ENCODE results near the gene TIMMDC1. TPM values are rescaled to one million over a fixed set of nuclear protein-coding genes. Genes with fewer than 3 reads are reported as not detected.
A peak's percentile ranks its signal among the peaks of the same experiment; 100 is the strongest.

TIMMDC1 gene
- total and polyA plus RNA-seq, 10 of the 15 experiments (the other 5 are each of a cell fraction or from before 2014, with no cell fraction given) = 55.9 to 146 (median 72.1) TPM

- ChIA-PET POLR2A (interaction anchor here (0.6 to 4.7 kb wide), 32 partner anchors 9 to 695 kb away, joined by 3 to 57 read pairs (median 4); partner anchors contain the start of genes ARHGAP31, B4GALT4, CD80 and COX17), RAD21 (ENCODE audit: unreplicated experiment) (interaction anchor here (0.6 to 5.9 kb wide), 17 partner anchors 10 to 223 kb away, joined by 3 to 51 read pairs (median 4); partner anchors contain the start of genes ARHGAP31, B4GALT4, CD80 and PLA1A), SMC1A (ENCODE audit: uncharacterized antibody, unreplicated experiment) (interaction anchor here (0.7 to 6.5 kb wide), 27 partner anchors 8 to 238 kb away, joined by 3 to 39 read pairs (median 4); partner anchors contain the start of genes ARHGAP31, B4GALT4, CD80 and TIMMDC1), CTCF (interaction anchor here (0.6 to 3.8 kb wide), 13 partner anchors 9 to 396 kb away, joined by 3 to 18 read pairs (median 3); partner anchors contain the start of gene CD80)
- WGBS (ENCODE audit: insufficient coverage, insufficient replicate concordance, low lambda C conversion rate, missing lambda C conversion rate) = under 1% methylated on average over 51 of the region's 51 CpGs
- intact Hi-C loops (cut with micrococcal nuclease; ENCODE audit: unreplicated experiment) = loop anchor here (1.0 to 10.0 kb wide), 3 partner anchors 140 to 214 kb away; partner anchors contain the start of genes ARHGAP31 and COX17
- in situ Hi-C loops (cut with MboI) = no loop called here
- FAIRE-seq = peak; percentile 79
- DNase-seq (ENCODE audit: low read depth, low spot score) = peak; percentile 96
- Histone ChIP-seq H3K27me3 (replicated peaks in 1 of 2; ENCODE audit: control insufficient read depth in 2 of 2, insufficient read depth in 2 of 2, low read length in 1 of 2) (no peaks in the 10 kb centered on the region), H2AFZ (ENCODE audit: control insufficient read depth, low read depth, low read length) (peak within 1 kb of the TSS; percentile 85), H3K4me3 (peak within 1 kb of the TSS; percentile 97), H3K27ac (ENCODE audit: control insufficient read depth, insufficient read depth) (peak within 1 kb of the TSS; percentile 90), H3K4me1 (ENCODE audit: control insufficient read depth, insufficient read depth, low read length) (peaks cover 9% of the 10 kb centered on the region), H3K9me3 (replicated peaks; ENCODE audit: control insufficient read depth, insufficient read depth, low read length) (no peaks in the 10 kb centered on the region), H3K4me2 (ENCODE audit: control insufficient read depth, insufficient read depth) (peak within 1 kb of the TSS; percentile 82), H4K20me1 (ENCODE audit: control insufficient read depth, insufficient read depth) (no peaks in the 10 kb centered on the region), H3K36me3 (ENCODE audit: control insufficient read depth in 2 of 2, insufficient read depth in 2 of 2, low read length in 1 of 2) (peaks cover 0 to 17% of the 10 kb centered on the region in 2 experiments; a peak in 1 of 4 replicates), H3K9ac (ENCODE audit: control insufficient read depth, insufficient read depth, low read length) (peak within 1 kb of the TSS; percentile 94), H3K79me2 (ENCODE audit: control insufficient read depth, insufficient read depth, low read length) (peaks cover 48% of the 10 kb centered on the region)
- peak; percentile 93 for ATAC-seq
- BruUV-seq (replicated peaks) = TSS peak; percentile 85
- TF ChIP-seq FOXM1 (IDR thresholded peaks at IDR 0.05; ENCODE audit: low read depth, low read length) = peak; percentile 36; the same call in 1 of the 2 replicates
- no peak for TF ChIP-seq NR2C2 (IDR thresholded peaks at IDR 0.05; ENCODE audit: borderline replicate concordance, control insufficient read depth, insufficient read length, low read depth)
- no peak for TF ChIP-seq PRDM15 (CRISPR knock-in tag; IDR thresholded peaks at IDR 0.05)
- TF ChIP-seq IKZF1 (conservative IDR thresholded peaks at IDR 0.05) = peak; percentile 78
- 0 out of 2 replicates have a peak, but pooled peaks have one; percentile 33 for TF ChIP-seq MEF2A (IDR thresholded peaks at IDR 0.05; ENCODE audit: insufficient read depth, low read depth, low read length)
- TF ChIP-seq IRF3 (IDR thresholded peaks at IDR 0.05) = peak; percentile 34; the same call in 1 of the 2 replicates
- TF ChIP-seq, protein P1, sequence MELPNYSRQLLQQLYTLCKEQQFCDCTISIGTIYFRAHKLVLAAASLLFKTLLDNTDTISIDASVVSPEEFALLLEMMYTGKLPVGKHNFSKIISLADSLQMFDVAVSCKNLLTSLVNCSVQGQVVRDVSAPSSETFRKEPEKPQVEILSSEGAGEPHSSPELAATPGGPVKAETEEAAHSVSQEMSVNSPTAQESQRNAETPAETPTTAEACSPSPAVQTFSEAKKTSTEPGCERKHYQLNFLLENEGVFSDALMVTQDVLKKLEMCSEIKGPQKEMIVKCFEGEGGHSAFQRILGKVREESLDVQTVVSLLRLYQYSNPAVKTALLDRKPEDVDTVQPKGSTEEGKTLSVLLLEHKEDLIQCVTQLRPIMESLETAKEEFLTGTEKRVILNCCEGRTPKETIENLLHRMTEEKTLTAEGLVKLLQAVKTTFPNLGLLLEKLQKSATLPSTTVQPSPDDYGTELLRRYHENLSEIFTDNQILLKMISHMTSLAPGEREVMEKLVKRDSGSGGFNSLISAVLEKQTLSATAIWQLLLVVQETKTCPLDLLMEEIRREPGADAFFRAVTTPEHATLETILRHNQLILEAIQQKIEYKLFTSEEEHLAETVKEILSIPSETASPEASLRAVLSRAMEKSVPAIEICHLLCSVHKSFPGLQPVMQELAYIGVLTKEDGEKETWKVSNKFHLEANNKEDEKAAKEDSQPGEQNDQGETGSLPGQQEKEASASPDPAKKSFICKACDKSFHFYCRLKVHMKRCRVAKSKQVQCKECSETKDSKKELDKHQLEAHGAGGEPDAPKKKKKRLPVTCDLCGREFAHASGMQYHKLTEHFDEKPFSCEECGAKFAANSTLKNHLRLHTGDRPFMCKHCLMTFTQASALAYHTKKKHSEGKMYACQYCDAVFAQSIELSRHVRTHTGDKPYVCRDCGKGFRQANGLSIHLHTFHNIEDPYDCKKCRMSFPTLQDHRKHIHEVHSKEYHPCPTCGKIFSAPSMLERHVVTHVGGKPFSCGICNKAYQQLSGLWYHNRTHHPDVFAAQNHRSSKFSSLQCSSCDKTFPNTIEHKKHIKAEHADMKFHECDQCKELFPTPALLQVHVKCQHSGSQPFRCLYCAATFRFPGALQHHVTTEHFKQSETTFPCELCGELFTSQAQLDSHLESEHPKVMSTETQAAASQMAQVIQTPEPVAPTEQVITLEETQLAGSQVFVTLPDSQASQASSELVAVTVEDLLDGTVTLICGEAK (IDR thresholded peaks at IDR 0.05; ENCODE audit: borderline replicate concordance) = peak; percentile 81
These were observed 34.9 kb upstream of the TIMMDC1 start, which contains the start of gene TMEM39A for GRCh38 chr3:119463171-119464169. TMEM39A (minus strand) TSS chr3:119463615; CDS start chr3:119462074, 1,541 bp downstream.

All from GM12878 (cell line).